Type B pancreatic cell (in vitro differentiated cells): ENCODE results near the gene NHLRC2. TPM values are rescaled to one million over a fixed set of nuclear protein-coding genes. Genes with fewer than 3 reads are reported as not detected.
"Not testable (repeated sequence)": the region's sequence is repeated elsewhere in the genome, so short reads cannot be mapped to it uniquely, and the experiment has no call there.

Source experiments
- DNase-seq: peaks from one replicate; pipeline ENCODE4 v3.0.0; 2021; ENCODE audit warnings: mixed read lengths; ENCODE audit not compliant: unreplicated experiment; ENCODE audit errors: extremely low spot score
- H3K27ac Mint-ChIP-seq: 2 replicates; pipeline ENCODE4 v1.8.0; 2021; ENCODE audit warnings: mild to moderate bottlenecking, mixed read lengths
- H3K27me3 Mint-ChIP-seq: 2 replicates; pipeline ENCODE4 v1.8.0; 2021; ENCODE audit warnings: mixed read lengths
- H3K36me3 Mint-ChIP-seq: 2 replicates; pipeline ENCODE4 v1.8.0; 2021; ENCODE audit warnings: mixed read lengths
- H3K4me1 Mint-ChIP-seq: one replicate; pipeline ENCODE4 v1.8.0; 2021; ENCODE audit warnings: mixed read lengths; ENCODE audit not compliant: unreplicated experiment
- H3K4me3 Mint-ChIP-seq: 2 replicates; pipeline ENCODE4 v1.8.0; 2021; ENCODE audit warnings: mild to moderate bottlenecking, mixed read lengths
- H3K9me3 Mint-ChIP-seq: 2 replicates; pipeline ENCODE4 v1.8.0; 2021; ENCODE audit warnings: mixed read lengths
- long read RNA-seq: library from polyadenylated mRNA; unstranded; transcript quantifications from one replicate; pipeline ENCODE4 v2.0.0, GENCODE V29; 2020
- total RNA-seq: library from RNA; stranded (reverse); gene quantifications from 2 replicates; pipeline ENCODE4 v1.2.1, GENCODE V29; 2021; ENCODE audit warnings: low replicate concordance
- TF ChIP-seq, protein P1 (sequence below): fragments of 200-600 bp; sonication (generic); conservative IDR thresholded peaks from 2 replicates; pipeline ENCODE4 v1.5.0; 2021; ENCODE audit warnings: antibody characterized with exemption, mild to moderate bottlenecking

The NHLRC2 gene, protein sequence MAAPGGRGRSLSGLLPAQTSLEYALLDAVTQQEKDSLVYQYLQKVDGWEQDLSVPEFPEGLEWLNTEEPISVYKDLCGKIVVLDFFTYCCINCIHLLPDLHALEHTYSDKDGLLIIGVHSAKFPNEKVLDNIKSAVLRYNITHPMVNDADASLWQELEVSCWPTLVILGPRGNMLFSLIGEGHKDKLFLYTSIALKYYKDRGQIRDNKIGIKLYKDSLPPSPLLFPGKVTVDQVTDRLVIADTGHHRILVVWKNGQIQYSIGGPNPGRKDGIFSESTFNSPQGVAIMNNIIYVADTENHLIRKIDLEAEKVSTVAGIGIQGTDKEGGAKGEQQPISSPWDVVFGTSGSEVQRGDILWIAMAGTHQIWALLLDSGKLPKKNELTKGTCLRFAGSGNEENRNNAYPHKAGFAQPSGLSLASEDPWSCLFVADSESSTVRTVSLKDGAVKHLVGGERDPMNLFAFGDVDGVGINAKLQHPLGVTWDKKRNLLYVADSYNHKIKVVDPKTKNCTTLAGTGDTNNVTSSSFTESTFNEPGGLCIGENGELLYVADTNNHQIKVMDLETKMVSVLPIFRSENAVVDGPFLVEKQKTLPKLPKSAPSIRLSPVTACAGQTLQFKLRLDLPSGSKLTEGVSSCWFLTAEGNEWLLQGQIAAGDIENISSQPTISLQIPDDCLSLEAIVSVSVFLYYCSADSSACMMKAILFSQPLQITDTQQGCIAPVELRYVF
- total RNA-seq: 25.4 and 42.2 TPM in 2 replicates
- long read RNA-seq, partial matches to known transcripts: 8 of 13 reads
- long read RNA-seq, other reads (novel, unspliced or antisense): 3 of 13 reads

DNA sequence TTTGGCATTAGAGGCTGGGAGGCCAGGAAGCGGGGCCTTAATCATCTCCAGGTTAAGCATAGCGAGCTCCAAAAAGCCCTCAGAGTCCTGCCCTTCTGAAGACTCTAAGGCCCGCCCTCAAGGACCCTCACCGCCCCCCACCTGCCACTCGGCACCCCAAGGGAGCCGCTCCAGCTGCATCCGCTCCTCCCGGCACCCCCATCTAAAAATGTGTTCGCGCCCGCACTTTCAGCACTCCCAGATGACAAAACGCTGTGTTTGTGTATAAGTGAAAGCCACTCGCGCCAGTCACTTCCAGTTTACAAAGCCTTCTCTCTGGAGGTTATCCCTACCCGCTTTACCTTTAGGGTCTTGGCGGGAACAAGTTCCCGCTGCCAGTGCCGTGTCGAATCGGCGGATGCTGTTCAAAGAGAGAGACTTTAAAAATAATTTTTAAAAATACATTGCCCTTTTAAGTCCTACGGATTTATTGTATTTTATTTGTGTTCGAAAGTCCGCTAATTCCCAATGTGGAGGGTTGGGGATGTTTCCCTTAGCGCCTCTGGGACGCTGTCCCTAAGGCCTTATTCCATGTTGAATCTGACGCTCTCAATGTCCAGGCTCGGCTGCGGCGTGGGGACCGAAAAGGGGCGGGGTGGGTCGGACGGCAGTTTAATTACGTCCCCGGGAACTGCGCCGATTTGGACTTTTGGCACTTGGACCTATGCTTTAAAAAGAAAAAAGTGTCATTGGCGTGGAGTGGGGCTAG lies at the start of gene NHLRC2, which contains the start of gene DCLRE1A:
TSS of gene NHLRC2 (plus strand) at position 649 of the 748 bp plus-strand sequence. CDS start 212 bp downstream, outside the sequence.
TSS of gene DCLRE1A (minus strand) at position 70 of the 748 bp plus-strand sequence. CDS start 900 bp downstream, outside the sequence.
- Mint-ChIP-seq H3K9me3 (no peaks in the 10 kb centered on the region), H3K36me3 (peaks cover 5% of the 10 kb centered on the region), H3K27ac (peak within 1 kb of the TSS; percentile 98), H3K4me3 (peak within 1 kb of the TSS; percentile 98), H3K27me3 (no peaks in the 10 kb centered on the region), H3K4me1 (peaks cover 41% of the 10 kb centered on the region)
- TF ChIP-seq, protein P1, sequence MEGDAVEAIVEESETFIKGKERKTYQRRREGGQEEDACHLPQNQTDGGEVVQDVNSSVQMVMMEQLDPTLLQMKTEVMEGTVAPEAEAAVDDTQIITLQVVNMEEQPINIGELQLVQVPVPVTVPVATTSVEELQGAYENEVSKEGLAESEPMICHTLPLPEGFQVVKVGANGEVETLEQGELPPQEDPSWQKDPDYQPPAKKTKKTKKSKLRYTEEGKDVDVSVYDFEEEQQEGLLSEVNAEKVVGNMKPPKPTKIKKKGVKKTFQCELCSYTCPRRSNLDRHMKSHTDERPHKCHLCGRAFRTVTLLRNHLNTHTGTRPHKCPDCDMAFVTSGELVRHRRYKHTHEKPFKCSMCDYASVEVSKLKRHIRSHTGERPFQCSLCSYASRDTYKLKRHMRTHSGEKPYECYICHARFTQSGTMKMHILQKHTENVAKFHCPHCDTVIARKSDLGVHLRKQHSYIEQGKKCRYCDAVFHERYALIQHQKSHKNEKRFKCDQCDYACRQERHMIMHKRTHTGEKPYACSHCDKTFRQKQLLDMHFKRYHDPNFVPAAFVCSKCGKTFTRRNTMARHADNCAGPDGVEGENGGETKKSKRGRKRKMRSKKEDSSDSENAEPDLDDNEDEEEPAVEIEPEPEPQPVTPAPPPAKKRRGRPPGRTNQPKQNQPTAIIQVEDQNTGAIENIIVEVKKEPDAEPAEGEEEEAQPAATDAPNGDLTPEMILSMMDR: no peak
- no peak for DNase-seq

DNA sequence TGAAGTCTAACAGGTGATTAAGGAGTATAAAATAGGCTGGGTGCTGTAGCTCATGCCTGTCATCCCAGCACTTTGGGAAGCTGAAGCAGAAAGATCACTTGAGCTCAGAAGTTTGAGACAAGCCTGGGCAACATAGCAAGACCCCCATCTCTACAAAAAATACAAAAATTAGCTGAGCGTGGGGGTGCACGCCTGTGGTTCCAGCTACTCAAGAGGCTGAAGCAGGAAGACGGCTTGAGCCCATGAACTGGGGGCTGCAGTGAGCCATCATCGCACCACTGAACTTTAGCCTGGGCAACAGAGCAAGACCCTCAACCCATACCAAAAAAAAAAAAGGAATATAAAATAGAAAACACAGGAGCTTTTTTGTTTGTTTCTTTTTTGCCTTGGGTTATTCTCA lies 48.0 kb upstream of the NHLRC2 start:
- H3K27me3 Mint-ChIP-seq: peaks cover 24% of the 10 kb centered on the region
- H3K36me3 Mint-ChIP-seq: no peaks in the 10 kb centered on the region
- TF ChIP-seq, protein P1: no peak
- no peaks in the 10 kb centered on the region for H3K9me3 Mint-ChIP-seq
- no peak overlapping the region for H3K4me3 Mint-ChIP-seq
- peaks cover 6% of the 10 kb centered on the region for H3K4me1 Mint-ChIP-seq
- no peak overlapping the region for H3K27ac Mint-ChIP-seq
- DNase-seq: no peak

DNA sequence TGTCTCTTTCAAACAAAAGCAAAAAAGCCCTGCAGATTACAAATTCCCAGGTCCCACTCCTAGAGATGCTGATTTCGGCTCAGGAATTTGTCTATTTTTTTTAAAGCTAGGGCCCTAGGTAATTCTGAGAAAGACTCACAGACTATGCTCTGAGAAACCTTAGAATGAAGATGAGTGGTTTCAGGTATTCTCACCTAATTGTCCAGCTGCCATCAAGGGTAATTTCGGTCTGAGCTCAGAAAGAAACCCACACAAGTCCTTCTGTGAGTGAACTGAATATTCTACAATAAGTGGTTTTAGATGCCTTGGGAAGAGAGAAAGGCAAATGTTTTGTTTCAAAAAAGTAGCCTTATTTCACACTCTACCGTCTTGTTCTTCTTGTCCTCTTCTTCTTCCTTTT lies 46.3 kb upstream of the NHLRC2 start:
- TF ChIP-seq, protein P1: no peak
- H3K27ac Mint-ChIP-seq: no peak overlapping the region
- no peaks in the 10 kb centered on the region for H3K36me3 Mint-ChIP-seq
- H3K9me3 Mint-ChIP-seq: no peaks in the 10 kb centered on the region
- H3K4me3 Mint-ChIP-seq: no peak overlapping the region
- DNase-seq: no peak
- H3K27me3 Mint-ChIP-seq: peaks cover 33% of the 10 kb centered on the region
- H3K4me1 Mint-ChIP-seq: peaks cover 4% of the 10 kb centered on the region

DNA sequence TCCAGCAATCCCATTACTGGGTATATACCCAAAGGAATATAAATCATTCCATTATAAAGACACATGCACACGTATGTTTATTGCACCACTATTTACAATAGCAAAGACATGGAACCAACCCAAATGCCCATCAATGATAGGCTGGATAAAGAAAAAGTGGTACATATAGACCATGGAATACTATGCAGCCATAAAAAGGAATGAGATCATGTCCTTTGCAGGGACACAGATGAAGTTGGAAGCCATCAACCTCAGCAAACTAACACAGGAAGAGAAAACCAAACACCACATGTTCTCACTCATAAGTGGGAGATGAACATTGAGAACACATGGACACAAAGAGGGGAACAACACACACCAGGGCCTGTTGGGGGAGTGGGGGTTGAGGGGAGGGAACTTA lies 39.8 kb upstream of the NHLRC2 start:
- DNase-seq, H3K4me3 Mint-ChIP-seq, H3K36me3 Mint-ChIP-seq, H3K9me3 Mint-ChIP-seq, H3K27ac Mint-ChIP-seq, H3K4me1 Mint-ChIP-seq: not testable (repeated sequence)
- peaks cover 16% of the 10 kb centered on the region for H3K27me3 Mint-ChIP-seq

DNA sequence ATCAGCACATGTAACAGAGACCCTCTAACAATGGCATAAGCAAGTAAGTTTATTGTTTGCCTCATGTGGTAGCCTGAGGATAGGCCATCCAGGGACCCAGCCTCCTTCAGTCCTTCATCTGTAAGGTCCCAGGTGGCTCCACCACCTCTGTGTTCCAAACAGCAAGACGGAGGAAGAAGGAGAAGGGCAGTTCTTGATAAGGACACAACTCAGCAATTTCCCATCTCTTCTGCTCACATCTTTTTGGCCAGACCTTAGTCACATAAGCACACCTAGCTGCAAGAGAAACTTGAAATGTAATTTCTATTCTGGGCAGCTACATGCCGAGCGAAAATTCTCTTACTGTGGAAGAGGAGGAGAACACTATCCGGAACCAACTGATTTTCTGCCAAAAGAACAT lies 34.5 kb upstream of the NHLRC2 start:
- H3K4me1 Mint-ChIP-seq: peaks cover 8% of the 10 kb centered on the region
- no peaks in the 10 kb centered on the region for H3K36me3 Mint-ChIP-seq
- no peak for DNase-seq
- no peaks in the 10 kb centered on the region for H3K9me3 Mint-ChIP-seq
- H3K27ac Mint-ChIP-seq: no peak overlapping the region
- TF ChIP-seq, protein P1: no peak
- peaks cover 8% of the 10 kb centered on the region for H3K27me3 Mint-ChIP-seq
- no peak overlapping the region for H3K4me3 Mint-ChIP-seq
